Muscle layer of duodenum (tissue), 2 donors: Measurements from ENCODE around the gene SH3BGRL3.

Experiments
- H3K27ac ChIP-seq: one replicate; pipeline ENCODE4 v1.7.0; 2013; ENCODE audit warnings: mild to moderate bottlenecking, low read length
- H3K27me3 ChIP-seq: one replicate; pipeline ENCODE4 v1.7.0; 2013; ENCODE audit warnings: low read depth, mild to moderate bottlenecking, control low read depth, low read length
- H3K36me3 ChIP-seq, 2 donors: one replicate each; pipeline ENCODE4 v1.7.0; 2013; ENCODE audit warnings: low read length in 2 of 2, control low read depth in 1 of 2, mild to moderate bottlenecking in 1 of 2; ENCODE audit not compliant: insufficient read depth in 2 of 2, control insufficient read depth in 1 of 2
- H3K4me1 ChIP-seq, 2 donors: one replicate each; pipeline ENCODE4 v1.7.0; 2013; ENCODE audit warnings: low read length in 2 of 2, mild to moderate bottlenecking in 2 of 2, control low read depth in 1 of 2, moderate library complexity in 1 of 2; ENCODE audit not compliant: insufficient read depth in 2 of 2, control insufficient read depth in 1 of 2
- H3K4me3 ChIP-seq, 2 donors: one replicate each; pipeline ENCODE4 v1.7.0; 2013; ENCODE audit warnings: low read length in 2 of 2, low read depth in 1 of 2, mild to moderate bottlenecking in 1 of 2
- H3K9me3 ChIP-seq, 2 donors: one replicate each; pipeline ENCODE4 v1.7.0; 2013; ENCODE audit warnings: low read length in 2 of 2, control low read depth in 1 of 2, mild to moderate bottlenecking in 1 of 2; ENCODE audit not compliant: control insufficient read depth in 1 of 2
- donor health status: healthy.

SH3BGRL3 gene

GRCh38 chr1:26293911-26294463 is 14.1 kb downstream of the SH3BGRL3 start:
- peaks cover 0 to 25% of the 10 kb centered on the region in 2 donors for H3K36me3 ChIP-seq
- H3K9me3 ChIP-seq = no peaks in the 10 kb centered on the region
- H3K4me1 ChIP-seq = peaks cover 3 to 5% of the 10 kb centered on the region in 2 donors
- H3K27ac ChIP-seq = no peak overlapping the region
- H3K27me3 ChIP-seq = no peaks in the 10 kb centered on the region
- no peak overlapping the region for H3K4me3 ChIP-seq

GRCh38 chr1:26295194-26296138 is 15.6 kb downstream of the SH3BGRL3 start:
- no peaks in the 10 kb centered on the region for H3K9me3 ChIP-seq
- H3K4me3 ChIP-seq = no peak overlapping the region
- no peak overlapping the region for H3K27ac ChIP-seq
- no peaks in the 10 kb centered on the region for H3K27me3 ChIP-seq
- H3K4me1 ChIP-seq = peaks cover 0 to 5% of the 10 kb centered on the region in 2 donors
- H3K36me3 ChIP-seq = peaks cover 0 to 25% of the 10 kb centered on the region in 2 donors

- Histone ChIP-seq H3K9me3 (no peaks in the 10 kb centered on the region), H3K4me1 (no peaks in the 10 kb centered on the region), H3K4me3 (no peak overlapping the region), H3K27me3 (no peaks in the 10 kb centered on the region), H3K27ac (no peak overlapping the region), H3K36me3 (peaks cover 0 to 25% of the 10 kb centered on the region in 2 donors)
Observed at GRCh38 chr1:26296340-26297056, 16.6 kb downstream of the SH3BGRL3 start.

- Histone ChIP-seq H3K27me3 (no peaks in the 10 kb centered on the region), H3K9me3 (no peaks in the 10 kb centered on the region), H3K27ac (no peak overlapping the region), H3K4me1 (no peaks in the 10 kb centered on the region), H3K36me3 (peaks cover 0 to 25% of the 10 kb centered on the region in 2 donors), H3K4me3 (no peak overlapping the region)
Observed at GRCh38 chr1:26297057-26297790, 17.3 kb downstream of the SH3BGRL3 start.

- H3K27ac ChIP-seq = no peak overlapping the region
- no peak overlapping the region for H3K4me3 ChIP-seq
- H3K4me1 ChIP-seq = peaks cover 0 to 4% of the 10 kb centered on the region in 2 donors
- peaks cover 0 to 25% of the 10 kb centered on the region in 2 donors for H3K36me3 ChIP-seq
- H3K9me3 ChIP-seq = no peaks in the 10 kb centered on the region
- no peaks in the 10 kb centered on the region for H3K27me3 ChIP-seq
Observed at GRCh38 chr1:26297791-26298124, 17.9 kb downstream of the SH3BGRL3 start.

- Histone ChIP-seq H3K36me3 (peaks cover 0 to 13% of the 10 kb centered on the region in 2 donors), H3K27ac (no peak overlapping the region), H3K4me3 (no peak overlapping the region), H3K4me1 (peaks cover 2 to 7% of the 10 kb centered on the region in 2 donors), H3K9me3 (no peaks in the 10 kb centered on the region), H3K27me3 (no peaks in the 10 kb centered on the region)
Observed at GRCh38 chr1:26300578-26301275, 20.8 kb downstream of the SH3BGRL3 start.

GRCh38 chr1:26302733-26303405 is 23.0 kb downstream of the SH3BGRL3 start:
- H3K36me3 ChIP-seq = no peaks in the 10 kb centered on the region
- H3K9me3 ChIP-seq = no peaks in the 10 kb centered on the region
- H3K27ac ChIP-seq = no peak overlapping the region
- H3K4me3 ChIP-seq = no peak overlapping the region
- no peaks in the 10 kb centered on the region for H3K27me3 ChIP-seq
- peaks cover 10% of the 10 kb centered on the region in 2 donors for H3K4me1 ChIP-seq

GRCh38 chr1:26305667-26306289 is 25.9 kb downstream of the SH3BGRL3 start:
- Histone ChIP-seq H3K36me3 (no peaks in the 10 kb centered on the region), H3K4me3 (peak overlapping the region; percentile 84 to 96), H3K4me1 (peaks cover 10% of the 10 kb centered on the region in 2 donors), H3K27ac (peak overlapping the region; percentile 2), H3K27me3 (no peaks in the 10 kb centered on the region), H3K9me3 (no peaks in the 10 kb centered on the region)

GRCh38 chr1:26306290-26307229 is 26.7 kb downstream of the SH3BGRL3 start, which contains the start of gene UBXN11:
Gene UBXN11, minus strand, starts transcription at chr1:26306636. Its CDS starts 3,753 bp downstream, at chr1:26302883.
- peak within 1 kb of the TSS; percentile 84 to 96 for H3K4me3 ChIP-seq
- H3K4me1 ChIP-seq = peaks cover 10% of the 10 kb centered on the region in 2 donors
- H3K9me3 ChIP-seq = no peaks in the 10 kb centered on the region
- H3K36me3 ChIP-seq = no peaks in the 10 kb centered on the region
- H3K27me3 ChIP-seq = no peaks in the 10 kb centered on the region
- peak within 1 kb of the TSS; percentile 37 for H3K27ac ChIP-seq
